Neural progenitor cell (in vitro differentiated cells): ENCODE results near the gene SUSD1. TPM values are rescaled to one million over a fixed set of nuclear protein-coding genes. Genes with fewer than 3 reads are reported as not detected.

ENCODE experiments used
- DNase-seq: peaks from one replicate; pipeline ENCODE4 v3.0.0-alpha.2; 2016; ENCODE audit warnings: low spot score
- H2AFZ ChIP-seq: fragments of 200-600 bp; sonication (generic); replicated peaks from 2 replicates; pipeline ENCODE4 v1.6.1; 2016; ENCODE audit warnings: antibody characterized with exemption
- H3F3A ChIP-seq: fragments of 200-600 bp; sonication (generic); 2 replicates; pipeline ENCODE4 v1.6.1; 2016; ENCODE audit warnings: antibody characterized with exemption, low read depth
- H3K27ac ChIP-seq: fragments of 200-600 bp; sonication (generic); 2 replicates; pipeline ENCODE4 v1.5.1; 2016; ENCODE audit warnings: mild to moderate bottlenecking
- H3K27me3 ChIP-seq: fragments of 200-600 bp; sonication (generic); 2 replicates; pipeline ENCODE4 v1.6.1; 2016; ENCODE audit warnings: mild to moderate bottlenecking, moderate library complexity
- H3K36me3 ChIP-seq: fragments of 200-600 bp; sonication (generic); 2 replicates; pipeline ENCODE4 v1.5.1; 2016
- H3K4me1 ChIP-seq: fragments of 200-600 bp; sonication (generic); 2 replicates; pipeline ENCODE4 v1.6.1; 2016; ENCODE audit warnings: mixed run types
- H3K4me2 ChIP-seq: fragments of 200-600 bp; sonication (generic); 2 replicates; pipeline ENCODE4 v1.6.1; 2016
- H3K4me3 ChIP-seq: fragments of 200-600 bp; sonication (generic); 2 replicates; pipeline ENCODE4 v1.5.1; 2016
- H3K79me2 ChIP-seq: fragments of 200-600 bp; sonication (generic); 2 replicates; pipeline ENCODE4 v1.6.1; 2016; ENCODE audit warnings: low read depth
- H3K9ac ChIP-seq: fragments of 200-600 bp; sonication (generic); 2 replicates; pipeline ENCODE4 v1.6.1; 2016
- H3K9me3 ChIP-seq: fragments of 200-600 bp; sonication (generic); 2 replicates; pipeline ENCODE4 v1.5.1; 2016; ENCODE audit warnings: low read depth
- H4K20me1 ChIP-seq: fragments of 200-600 bp; sonication (generic); 2 replicates; pipeline ENCODE4 v1.6.1; 2016; ENCODE audit warnings: low read depth
- H3K27ac Mint-ChIP-seq: 3 replicates; pipeline ENCODE4 v1.8.0; 2021; ENCODE audit warnings: mixed read lengths
- H3K27me3 Mint-ChIP-seq: 2 replicates; pipeline ENCODE4 v1.8.0; 2022; ENCODE audit warnings: low read depth, mild to moderate bottlenecking, inconsistent platforms, moderate library complexity, mixed read lengths; ENCODE audit not compliant: insufficient read depth
- H3K36me3 Mint-ChIP-seq: 3 replicates; pipeline ENCODE4 v1.8.0; 2021; ENCODE audit warnings: mixed read lengths
- H3K4me1 Mint-ChIP-seq: 3 replicates; pipeline ENCODE4 v1.8.0; 2021; ENCODE audit warnings: mixed read lengths
- H3K4me3 Mint-ChIP-seq: 3 replicates; pipeline ENCODE4 v1.8.0; 2021; ENCODE audit warnings: mild to moderate bottlenecking, moderate library complexity, mixed read lengths
- H3K9me3 Mint-ChIP-seq: 3 replicates; pipeline ENCODE4 v1.8.0; 2020; ENCODE audit warnings: mixed read lengths
- EZH2 ChIP-seq: fragments of 200-600 bp; sonication (generic); IDR thresholded peaks from 2 replicates; pipeline ENCODE4 v1.6.1; 2017; ENCODE audit warnings: antibody characterized with exemption, mild to moderate bottlenecking, moderate library complexity
- EZH2phosphoT487 ChIP-seq: fragments of 200-600 bp; sonication (generic); IDR thresholded peaks from 2 replicates; pipeline ENCODE4 v1.6.1; 2017; ENCODE audit warnings: antibody characterized with exemption
- total RNA-seq: library from RNA; depleted of rRNA; stranded (reverse); fragments of >200 nt; gene quantifications from 2 replicates; pipeline ENCODE4 v1.2.3, GENCODE V29; 2015; ENCODE audit warnings: low replicate concordance
- TF ChIP-seq, protein P1 (sequence below): fragments of 200-600 bp; sonication (generic); IDR thresholded peaks from 2 replicates; pipeline ENCODE4 v1.5.1; 2017; ENCODE audit warnings: antibody characterized with exemption, mild to moderate bottlenecking

SUSD1 gene
- total RNA-seq: 7.9 and 12.0 TPM in 2 replicates

DNA sequence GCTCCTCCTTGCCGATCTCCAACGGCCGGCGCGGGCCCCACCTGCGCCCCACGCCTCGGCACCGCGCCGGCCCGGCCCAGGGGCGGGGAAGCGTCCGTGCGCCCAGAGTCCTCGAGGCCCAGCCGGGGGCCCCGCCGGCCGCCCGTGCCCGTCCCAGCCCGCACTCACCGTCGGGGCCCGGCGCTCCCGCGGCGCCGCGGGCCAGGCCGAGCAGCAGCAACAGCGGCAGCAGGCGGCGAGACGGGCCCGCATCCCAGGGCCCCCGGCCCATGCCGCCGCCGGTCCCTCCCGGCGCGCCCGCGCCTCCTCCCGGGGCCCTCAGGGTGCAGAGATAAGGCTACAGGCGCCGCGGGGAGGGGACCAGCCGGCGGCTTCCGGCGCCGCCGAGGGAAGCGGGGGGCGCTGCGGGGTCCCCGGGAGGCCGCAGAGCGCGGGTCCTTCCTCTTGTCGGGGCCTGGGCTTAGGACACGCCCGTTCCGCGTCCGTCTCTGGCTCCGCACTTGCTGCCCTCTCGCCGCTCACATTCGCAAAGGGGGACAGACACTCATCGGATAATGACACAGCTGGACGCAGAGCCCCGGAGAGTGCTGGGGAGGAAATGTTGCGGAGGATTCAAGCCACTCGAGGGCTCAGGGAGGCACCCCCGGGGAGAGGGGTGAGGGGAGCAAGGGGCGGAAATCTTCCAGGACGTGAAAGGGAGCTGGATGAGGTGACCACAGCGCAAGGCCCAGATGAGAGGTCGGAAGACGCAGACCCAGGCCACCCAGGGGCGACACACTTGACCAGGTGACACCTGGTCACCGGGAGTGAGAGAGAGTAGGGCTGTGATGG, at the start of gene SUSD1:
Gene SUSD1, minus strand, starts transcription at position 333 of the 831 bp plus-strand sequence. Its CDS starts 62 bp downstream, at position 271.
- DNase-seq: peak; percentile 74
- no peaks in the 10 kb centered on the region for H3K36me3 Mint-ChIP-seq

DNA sequence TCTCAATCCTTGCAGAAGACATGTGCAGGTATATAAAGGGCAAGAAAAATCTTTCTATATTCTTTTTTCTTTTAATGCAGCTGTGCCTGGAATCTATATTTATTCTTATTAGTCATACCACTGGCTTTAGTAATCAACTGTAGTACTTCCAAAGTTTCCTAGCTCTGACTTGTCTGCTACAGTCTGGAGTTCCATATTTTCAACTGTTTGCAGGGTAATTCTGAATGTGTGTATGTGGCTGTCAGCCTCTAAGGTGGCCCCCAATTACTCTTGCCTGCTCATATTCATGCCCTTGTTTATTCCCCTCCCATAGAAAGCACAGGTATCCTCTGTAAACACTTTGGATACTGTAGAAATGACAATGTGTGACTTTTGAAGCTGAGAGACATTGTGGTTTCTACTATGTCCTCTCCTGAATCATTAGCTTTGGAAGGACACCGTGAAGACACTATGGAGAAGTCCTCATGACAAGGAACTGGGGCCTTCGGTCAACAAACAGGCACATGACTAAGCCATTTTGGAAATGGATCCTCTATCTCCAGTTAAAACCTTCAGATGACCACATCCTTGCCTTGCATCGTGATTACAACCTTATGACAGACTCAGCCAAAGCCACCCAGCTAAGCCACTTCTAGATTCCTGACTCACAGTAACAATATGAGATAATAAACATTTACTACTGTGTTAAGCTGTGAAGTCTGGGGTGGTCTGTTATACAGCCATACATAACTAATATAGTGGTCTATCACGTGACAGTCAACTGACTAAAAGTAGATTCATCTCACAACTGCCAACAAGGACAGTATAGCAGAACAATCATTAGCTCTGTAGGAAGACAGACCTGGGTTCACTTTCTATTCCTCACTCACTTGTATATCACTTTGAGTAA, 49.5 kb upstream of the SUSD1 start:
- no peaks in the 10 kb centered on the region for H3K27me3 ChIP-seq
- H3K4me2 ChIP-seq: no peak overlapping the region
- Mint-ChIP-seq H3K27me3 (no peaks in the 10 kb centered on the region), H3K4me3 (no peak overlapping the region), H3K36me3 (peaks cover 22% of the 10 kb centered on the region), H3K27ac (no peak overlapping the region), H3K4me1 (no peaks in the 10 kb centered on the region), H3K9me3 (no peaks in the 10 kb centered on the region)
- H3K4me3 ChIP-seq: no peak overlapping the region
- no peaks in the 10 kb centered on the region for H3K9me3 ChIP-seq
- H2AFZ ChIP-seq: no peak overlapping the region
- H3K79me2 ChIP-seq: no peaks in the 10 kb centered on the region
- peaks cover 4% of the 10 kb centered on the region for H3F3A ChIP-seq
- no peak overlapping the region for H3K9ac ChIP-seq
- TF ChIP-seq, protein P1, sequence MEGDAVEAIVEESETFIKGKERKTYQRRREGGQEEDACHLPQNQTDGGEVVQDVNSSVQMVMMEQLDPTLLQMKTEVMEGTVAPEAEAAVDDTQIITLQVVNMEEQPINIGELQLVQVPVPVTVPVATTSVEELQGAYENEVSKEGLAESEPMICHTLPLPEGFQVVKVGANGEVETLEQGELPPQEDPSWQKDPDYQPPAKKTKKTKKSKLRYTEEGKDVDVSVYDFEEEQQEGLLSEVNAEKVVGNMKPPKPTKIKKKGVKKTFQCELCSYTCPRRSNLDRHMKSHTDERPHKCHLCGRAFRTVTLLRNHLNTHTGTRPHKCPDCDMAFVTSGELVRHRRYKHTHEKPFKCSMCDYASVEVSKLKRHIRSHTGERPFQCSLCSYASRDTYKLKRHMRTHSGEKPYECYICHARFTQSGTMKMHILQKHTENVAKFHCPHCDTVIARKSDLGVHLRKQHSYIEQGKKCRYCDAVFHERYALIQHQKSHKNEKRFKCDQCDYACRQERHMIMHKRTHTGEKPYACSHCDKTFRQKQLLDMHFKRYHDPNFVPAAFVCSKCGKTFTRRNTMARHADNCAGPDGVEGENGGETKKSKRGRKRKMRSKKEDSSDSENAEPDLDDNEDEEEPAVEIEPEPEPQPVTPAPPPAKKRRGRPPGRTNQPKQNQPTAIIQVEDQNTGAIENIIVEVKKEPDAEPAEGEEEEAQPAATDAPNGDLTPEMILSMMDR: no peak
- TF ChIP-seq EZH2 (no peak), EZH2phosphoT487 (no peak)
- H3K36me3 ChIP-seq: no peaks in the 10 kb centered on the region
- no peak for DNase-seq
- no peak overlapping the region for H3K27ac ChIP-seq
- H3K4me1 ChIP-seq: peaks cover 7% of the 10 kb centered on the region
- H4K20me1 ChIP-seq: peaks cover 3% of the 10 kb centered on the region

More for the DNA sequence above, at the start of gene SUSD1:
- H3K4me1 ChIP-seq: peaks cover 5% of the 10 kb centered on the region
- H3K79me2 ChIP-seq: no peaks in the 10 kb centered on the region
- Mint-ChIP-seq H3K4me3 (peak within 1 kb of the TSS; percentile 89), H3K9me3 (no peaks in the 10 kb centered on the region), H3K4me1 (peaks cover 16% of the 10 kb centered on the region), H3K27ac (no peak within 1 kb of the TSS), H3K27me3 (peaks cover 31% of the 10 kb centered on the region)
- peaks cover 4% of the 10 kb centered on the region for H3F3A ChIP-seq
- H4K20me1 ChIP-seq: no peaks in the 10 kb centered on the region
- peak within 1 kb of the TSS; percentile 87 for H3K4me3 ChIP-seq
- H3K27ac ChIP-seq: no peak within 1 kb of the TSS
- peak within 1 kb of the TSS; percentile 92 for H3K4me2 ChIP-seq
- no peaks in the 10 kb centered on the region for H3K9me3 ChIP-seq
- H3K36me3 ChIP-seq: no peaks in the 10 kb centered on the region
- peak; percentile 59 for TF ChIP-seq EZH2
- TF ChIP-seq, protein P1: no peak
- no peak within 1 kb of the TSS for H3K9ac ChIP-seq
- peak within 1 kb of the TSS; percentile 98 for H2AFZ ChIP-seq
- H3K27me3 ChIP-seq: peaks cover 49% of the 10 kb centered on the region

DNA sequence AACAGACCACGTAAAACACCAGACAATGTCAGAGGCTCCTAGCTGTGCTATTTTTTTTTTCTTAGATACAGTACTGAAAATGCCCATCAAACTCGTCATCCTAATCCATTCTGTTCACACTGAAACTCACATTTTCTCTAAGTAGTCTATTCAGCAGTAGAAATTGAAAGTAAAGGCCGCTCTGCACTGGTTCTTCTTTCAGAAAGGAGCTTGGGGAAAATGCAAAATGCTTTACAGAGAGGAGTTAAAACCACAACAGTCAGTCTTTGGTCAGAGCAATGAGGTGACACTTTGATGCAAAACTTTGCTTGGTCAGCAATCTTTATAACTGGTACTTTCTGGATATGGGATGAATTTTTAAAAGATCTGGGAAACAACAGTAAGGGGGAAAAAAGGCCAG, 43.8 kb upstream of the SUSD1 start:
- Mint-ChIP-seq H3K9me3 (no peaks in the 10 kb centered on the region), H3K4me3 (no peak overlapping the region), H3K27ac (peak overlapping the region; percentile 57)

More for the DNA sequence above, 43.8 kb upstream of the SUSD1 start:
- DNase-seq: no peak
- Mint-ChIP-seq H3K27me3 (peaks cover 4% of the 10 kb centered on the region), H3K36me3 (peaks cover 10% of the 10 kb centered on the region), H3K4me1 (no peaks in the 10 kb centered on the region)
- H3F3A ChIP-seq: peaks cover 4% of the 10 kb centered on the region
- H3K79me2 ChIP-seq: no peaks in the 10 kb centered on the region
- peaks cover 3% of the 10 kb centered on the region for H4K20me1 ChIP-seq
- no peak overlapping the region for H3K4me3 ChIP-seq
- H2AFZ ChIP-seq: no peak overlapping the region
- no peak overlapping the region for H3K27ac ChIP-seq
- TF ChIP-seq EZH2phosphoT487: no peak
- TF ChIP-seq EZH2: no peak
- TF ChIP-seq, protein P1: no peak
- H3K4me1 ChIP-seq: peaks cover 14% of the 10 kb centered on the region
- H3K27me3 ChIP-seq: no peaks in the 10 kb centered on the region
- no peak overlapping the region for H3K9ac ChIP-seq
- peaks cover 4% of the 10 kb centered on the region for H3K36me3 ChIP-seq
- H3K9me3 ChIP-seq: no peaks in the 10 kb centered on the region
- H3K4me2 ChIP-seq: no peak overlapping the region
